Thoracic aorta (tissue), 2 donors: ENCODE data around the gene SYNJ1. TPM values are rescaled to one million over a fixed set of nuclear protein-coding genes. Genes with fewer than 3 reads are reported as not detected.

Source experiments
- ATAC-seq: fragments of 150-250 bp; one replicate; pipeline ENCODE4 v1.8.0; 2017; ENCODE audit warnings: low read depth; ENCODE audit not compliant: insufficient number of reproducible peaks, low FRiP score
- DNase-seq: peaks from one replicate; pipeline ENCODE4 v3.0.0-alpha.2; 2020; ENCODE audit warnings: low spot score
- H3K27ac ChIP-seq, 2 donors: fragments of 200-600 bp; sonication (generic); 1 replicate in 1 of 2; 2 replicates in 1 of 2; pipeline ENCODE4 v1.5.1; 2016; ENCODE audit warnings: mild to moderate bottlenecking in 2 of 2, moderate library complexity in 2 of 2
- H3K27me3 ChIP-seq: fragments of 200-600 bp; sonication (generic); replicated peaks from 2 replicates; pipeline ENCODE4 v1.6.0; 2016; ENCODE audit warnings: mild to moderate bottlenecking; ENCODE audit not compliant: insufficient read depth
- H3K36me3 ChIP-seq: fragments of 200-600 bp; sonication (generic); one replicate; pipeline ENCODE4 v1.5.1; 2016
- H3K4me1 ChIP-seq, 2 donors: fragments of 200-600 bp; sonication (generic); 1 replicate in 1 of 2; 2 replicates in 1 of 2; pipeline versions ENCODE4 v1.5.1 to v1.6.0; 2016; ENCODE audit warnings: low read depth in 2 of 2, mild to moderate bottlenecking in 1 of 2; ENCODE audit not compliant: control insufficient read depth in 1 of 2
- H3K4me3 ChIP-seq: fragments of 200-600 bp; sonication (generic); 2 replicates; pipeline ENCODE4 v1.5.1; 2016; ENCODE audit warnings: mild to moderate bottlenecking
- H3K9me3 ChIP-seq: fragments of 200-600 bp; sonication (generic); 2 replicates; pipeline ENCODE4 v1.5.1; 2016
- CTCF ChIP-seq: fragments of 200-600 bp; sonication (generic); IDR thresholded peaks from one replicate; pipeline ENCODE4 v1.5.1; 2019; ENCODE audit warnings: antibody characterized with exemption
- total RNA-seq, 2 donors: library from RNA; depleted of rRNA; stranded (reverse); fragments of >200 nt; gene quantifications; one replicate each; pipeline versions ENCODE4 v1.1.0 to v1.2.3, GENCODE V29; 2016

SYNJ1 gene
- total RNA-seq, 2 donors from 2014 or later: 10.6 to 19.4 TPM

GRCh38 chr21:32604464-32604863, 123.3 kb downstream of the SYNJ1 start:
- peaks cover 62% of the 10 kb centered on the region for H3K36me3 ChIP-seq
- H3K27ac ChIP-seq: no peak overlapping the region
- TF ChIP-seq CTCF: no peak
- H3K9me3 ChIP-seq: no peaks in the 10 kb centered on the region
- H3K4me3 ChIP-seq: no peak overlapping the region
- ATAC-seq (no peak), DNase-seq (no peak)
- no peaks in the 10 kb centered on the region for H3K4me1 ChIP-seq
- H3K27me3 ChIP-seq: no peaks in the 10 kb centered on the region

DNA sequence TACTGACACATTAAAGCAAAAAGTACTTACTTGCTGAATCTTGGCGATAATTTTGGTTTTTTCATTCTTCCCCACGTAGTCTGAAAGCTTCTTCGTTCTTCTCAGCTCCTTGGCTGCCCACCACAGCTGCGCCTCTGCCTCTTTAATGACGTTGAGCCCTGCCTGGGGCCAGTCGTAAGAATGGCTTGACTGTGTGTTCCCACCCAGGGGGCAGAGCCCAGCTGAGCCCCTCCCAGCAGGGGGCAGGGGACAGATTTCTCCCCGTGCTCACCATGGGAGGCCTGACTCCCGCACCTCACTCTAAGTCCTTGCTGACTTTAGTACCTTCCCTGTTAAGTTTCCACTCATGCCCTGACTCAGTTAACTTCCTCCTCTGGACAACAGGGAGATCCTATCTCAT, 124.7 kb downstream of the SYNJ1 start:
- Histone ChIP-seq H3K4me1 (no peaks in the 10 kb centered on the region), H3K27me3 (no peaks in the 10 kb centered on the region), H3K36me3 (peaks cover 65% of the 10 kb centered on the region), H3K27ac (no peak overlapping the region), H3K4me3 (no peak overlapping the region), H3K9me3 (no peaks in the 10 kb centered on the region)
- TF ChIP-seq CTCF: no peak
- ATAC-seq (no peak), DNase-seq (no peak)

DNA sequence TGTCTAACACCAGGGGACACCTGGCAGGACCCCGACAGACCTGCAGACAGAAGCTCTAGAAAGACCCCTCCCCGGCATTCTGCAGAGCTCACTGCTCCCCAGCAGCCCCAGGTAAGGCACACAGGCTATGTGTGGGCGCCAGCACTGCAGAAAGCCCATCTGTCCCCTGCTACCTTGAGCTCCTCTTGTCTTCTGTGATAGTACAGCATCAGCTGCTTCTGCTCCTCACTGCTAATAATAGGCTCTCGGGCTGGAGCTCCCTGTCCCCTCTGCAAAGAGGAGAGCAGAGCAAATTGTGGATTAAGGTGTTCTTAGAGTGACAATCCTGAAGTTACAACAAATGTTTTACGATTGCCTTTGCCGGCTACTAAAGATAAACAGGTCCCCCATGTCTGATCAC, 125.7 kb downstream of the SYNJ1 start:
- Histone ChIP-seq H3K27me3 (no peaks in the 10 kb centered on the region), H3K9me3 (no peaks in the 10 kb centered on the region), H3K4me1 (no peaks in the 10 kb centered on the region), H3K36me3 (peaks cover 54% of the 10 kb centered on the region), H3K27ac (no peak overlapping the region), H3K4me3 (no peak overlapping the region)
- no peak for ATAC-seq
- no peak for DNase-seq
- TF ChIP-seq CTCF: no peak

- no peak overlapping the region for H3K4me3 ChIP-seq
- no peaks in the 10 kb centered on the region for H3K9me3 ChIP-seq
- no peak for TF ChIP-seq CTCF
- H3K27me3 ChIP-seq: no peaks in the 10 kb centered on the region
- ATAC-seq (no peak), DNase-seq (no peak)
- H3K27ac ChIP-seq: no peak overlapping the region
- peaks cover 34% of the 10 kb centered on the region for H3K36me3 ChIP-seq
- no peaks in the 10 kb centered on the region for H3K4me1 ChIP-seq
Observed at GRCh38 chr21:32599526-32599925, 128.3 kb downstream of the SYNJ1 start.

GRCh38 chr21:32599091-32599490, 128.7 kb downstream of the SYNJ1 start:
- no peaks in the 10 kb centered on the region for H3K27me3 ChIP-seq
- H3K36me3 ChIP-seq: peaks cover 29% of the 10 kb centered on the region
- DNase-seq: no peak
- H3K4me1 ChIP-seq: no peaks in the 10 kb centered on the region
- no peak overlapping the region for H3K27ac ChIP-seq
- ATAC-seq: no peak
- no peak overlapping the region for H3K4me3 ChIP-seq
- H3K9me3 ChIP-seq: no peaks in the 10 kb centered on the region
- no peak for TF ChIP-seq CTCF
